Upper lobe of right lung (tissue), 1 donor: ENCODE measurements around the gene UBR4. TPM values are rescaled to one million over a fixed set of nuclear protein-coding genes. Genes with fewer than 3 reads are reported as not detected.

Experiments
- ATAC-seq: fragments of 200-7000 bp; cut with Tn5 transposase; one replicate; pipeline ENCODE4 v1.9.1; 2020; ENCODE audit warnings: mild to moderate bottlenecking, moderate library complexity
- DNase-seq: peaks from one replicate; pipeline ENCODE4 v3.0.0-alpha.2; 2020
- H3K27ac ChIP-seq: fragments of 200-600 bp; one replicate; pipeline ENCODE4 v1.8.0; 2022
- H3K27me3 ChIP-seq: fragments of 200-600 bp; one replicate; pipeline ENCODE4 v1.8.0; 2022; ENCODE audit warnings: mild to moderate bottlenecking
- H3K36me3 ChIP-seq: fragments of 200-600 bp; one replicate; pipeline ENCODE4 v1.8.0; 2022
- H3K4me1 ChIP-seq: fragments of 200-600 bp; one replicate; pipeline ENCODE4 v1.8.0; 2022
- H3K4me3 ChIP-seq: fragments of 200-600 bp; one replicate; pipeline ENCODE4 v1.8.0; 2022; ENCODE audit warnings: mild to moderate bottlenecking
- H3K9me3 ChIP-seq: fragments of 200-600 bp; one replicate; pipeline ENCODE4 v1.8.0; 2022
- CTCF ChIP-seq: fragments of 200-600 bp; IDR thresholded peaks from one replicate; pipeline ENCODE4 v1.8.0; 2022; ENCODE audit warnings: antibody characterized with exemption
- intact Hi-C: fragments of 100-400 bp; cut with DNase I; formaldehyde crosslinking; loops from one replicate; pipeline ENCODE4 v1.11.0; 2022
- total RNA-seq: library from RNA; stranded (reverse); fragmentation: NEBNext Ultra II Directional; extraction: Animal tissue kit (Norgen Biotek cat#: 25700); gene quantifications from one replicate; pipeline ENCODE4 v1.2.1, GENCODE V29; 2021
- donor health status: DM: no; HTN: yes; CAD: no; lungs with severe emphysema.

The UBR4 gene
- total RNA-seq, 1 donor from 2014 or later: 110 TPM

GRCh38 chr1:19037659-19038058, 172.4 kb downstream of the UBR4 start:
- intact Hi-C loops: no loop called here
- H3K4me3 ChIP-seq: no peak overlapping the region
- no peaks in the 10 kb centered on the region for H3K9me3 ChIP-seq
- TF ChIP-seq CTCF: no peak
- no peak for ATAC-seq
- no peaks in the 10 kb centered on the region for H3K36me3 ChIP-seq
- peaks cover 9% of the 10 kb centered on the region for H3K27me3 ChIP-seq
- DNase-seq: peak; percentile 32
- H3K4me1 ChIP-seq: no peaks in the 10 kb centered on the region
- no peak overlapping the region for H3K27ac ChIP-seq

DNA sequence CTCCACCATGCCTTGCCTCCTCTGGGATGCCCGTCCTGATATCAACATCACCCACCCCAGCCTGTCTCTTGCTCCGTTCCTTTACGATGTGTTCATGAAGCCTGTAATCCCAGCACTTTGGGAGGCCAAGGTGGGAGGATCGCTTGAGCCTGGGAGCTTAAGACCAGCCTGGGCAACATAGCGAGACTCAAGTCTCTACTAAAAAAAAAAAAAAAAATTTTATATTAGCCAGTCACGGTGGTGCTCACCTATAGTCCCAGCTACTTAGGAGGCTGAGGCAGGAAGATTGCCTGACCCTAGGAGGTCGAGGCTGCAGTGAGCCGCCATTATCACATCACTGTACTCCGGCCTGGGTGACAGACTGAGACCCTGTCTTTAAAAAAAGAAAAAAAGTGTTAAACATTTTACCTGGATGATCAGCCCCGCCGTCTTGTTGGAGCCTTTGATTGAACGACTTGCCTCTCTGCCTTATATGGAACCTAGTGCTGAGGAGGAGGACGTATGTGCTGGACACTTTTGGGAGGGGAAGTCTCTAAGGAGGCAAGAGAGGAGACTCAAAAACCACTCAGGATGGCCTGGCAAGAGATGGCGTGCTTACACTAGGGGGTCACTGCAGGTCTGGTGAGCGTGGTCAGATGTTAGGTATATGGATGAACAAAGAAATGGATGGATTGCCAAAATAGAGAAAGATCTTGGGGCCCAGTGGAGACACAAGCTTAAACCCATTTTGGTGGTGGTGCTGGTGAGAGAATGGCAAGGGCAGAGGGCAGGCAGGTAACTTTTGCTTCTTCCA, 173.1 kb downstream of the UBR4 start:
- no peak for TF ChIP-seq CTCF
- DNase-seq: no peak
- ATAC-seq: no peak
- intact Hi-C loops: no loop called here
- no peak overlapping the region for H3K4me3 ChIP-seq
- no peaks in the 10 kb centered on the region for H3K36me3 ChIP-seq
- no peaks in the 10 kb centered on the region for H3K4me1 ChIP-seq
- H3K27me3 ChIP-seq: peaks cover 5% of the 10 kb centered on the region
- H3K9me3 ChIP-seq: no peaks in the 10 kb centered on the region
- H3K27ac ChIP-seq: no peak overlapping the region

- ATAC-seq: no peak
- no peak for DNase-seq
- H3K9me3 ChIP-seq: no peaks in the 10 kb centered on the region
- H3K27ac ChIP-seq: no peak overlapping the region
- H3K36me3 ChIP-seq: no peaks in the 10 kb centered on the region
- intact Hi-C loops: no loop called here
- TF ChIP-seq CTCF: no peak
- H3K27me3 ChIP-seq: no peaks in the 10 kb centered on the region
- H3K4me1 ChIP-seq: no peaks in the 10 kb centered on the region
- H3K4me3 ChIP-seq: no peak overlapping the region
These were observed 173.8 kb downstream of the UBR4 start for GRCh38 chr1:19036041-19036812.

DNA sequence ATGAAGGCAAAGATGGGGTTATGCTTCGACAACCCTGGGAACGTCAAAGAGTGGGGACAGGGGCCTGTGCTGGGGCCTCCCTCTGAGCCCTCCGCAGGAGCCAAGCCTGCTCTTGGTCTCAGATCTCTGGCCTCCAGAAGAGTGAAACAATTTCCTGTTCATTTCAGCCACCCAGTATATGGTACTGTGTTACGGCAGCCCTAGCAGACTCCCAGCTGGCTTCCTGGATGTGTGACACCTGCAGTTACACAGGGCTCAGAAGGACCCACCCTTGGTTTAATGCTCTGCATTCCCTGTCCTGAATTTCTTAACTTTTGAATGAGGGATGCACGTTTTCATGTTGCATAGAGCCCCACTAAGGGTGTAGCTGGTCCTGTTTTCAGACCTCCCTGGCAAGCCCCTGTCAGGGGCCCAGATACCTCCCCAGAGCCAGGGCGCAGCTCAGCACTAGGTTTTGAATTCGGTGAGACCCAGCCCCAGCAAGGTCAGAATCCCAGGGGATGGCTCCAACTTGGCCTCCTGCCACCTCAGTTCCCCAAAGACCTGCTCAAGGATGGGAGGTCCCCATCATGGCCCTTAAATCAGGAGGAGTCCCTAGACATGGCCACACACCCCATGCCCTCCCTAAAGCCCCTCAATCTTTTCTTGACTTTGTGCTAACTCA, 174.6 kb downstream of the UBR4 start:
- Histone ChIP-seq H3K9me3 (no peaks in the 10 kb centered on the region), H3K4me1 (no peaks in the 10 kb centered on the region), H3K36me3 (no peaks in the 10 kb centered on the region), H3K27ac (no peak overlapping the region), H3K4me3 (no peak overlapping the region), H3K27me3 (no peaks in the 10 kb centered on the region)
- ATAC-seq (no peak), DNase-seq (peak; percentile 46)
- no peak for TF ChIP-seq CTCF
- intact Hi-C loops: no loop called here

DNA sequence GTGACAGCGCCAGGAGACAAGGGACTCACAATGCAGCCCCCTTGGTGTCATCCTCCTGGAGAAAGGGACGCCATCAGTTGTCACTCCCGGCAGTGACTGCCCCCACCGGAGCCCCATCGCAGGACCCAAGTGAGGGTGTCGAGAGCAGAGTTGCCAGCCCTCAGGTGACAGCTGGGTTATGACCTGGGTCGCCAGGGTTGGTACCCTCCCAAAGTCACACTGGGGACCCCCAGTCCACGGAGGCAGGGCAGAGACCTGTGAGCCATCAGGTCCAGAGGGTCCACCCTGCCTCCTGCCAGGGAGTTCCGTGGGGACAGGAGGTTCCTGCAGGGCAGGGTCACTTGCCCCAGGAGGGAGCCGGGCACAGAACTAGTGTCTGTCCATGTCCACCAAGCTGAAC, 175.3 kb downstream of the UBR4 start:
- TF ChIP-seq CTCF: no peak
- H3K27me3 ChIP-seq: no peaks in the 10 kb centered on the region
- no peak overlapping the region for H3K4me3 ChIP-seq
- H3K9me3 ChIP-seq: no peaks in the 10 kb centered on the region
- H3K36me3 ChIP-seq: no peaks in the 10 kb centered on the region
- no peak overlapping the region for H3K27ac ChIP-seq
- DNase-seq (peak; percentile 50), ATAC-seq (no peak)
- intact Hi-C loops: no loop called here
- H3K4me1 ChIP-seq: no peaks in the 10 kb centered on the region
